GM18870 (cell line): ENCODE results near the gene RALGDS.
"Not testable (repeated sequence)": the region's sequence is repeated elsewhere in the genome, so short reads cannot be mapped to it uniquely, and the experiment has no call there.

Source experiments
- ATAC-seq: cut with Tn5 transposase; IDR thresholded peaks from one replicate; pipeline ENCODE4 v1.9.1; 2021; ENCODE audit warnings: moderate library complexity; ENCODE audit not compliant: unreplicated experiment

Gene RALGDS

DNA sequence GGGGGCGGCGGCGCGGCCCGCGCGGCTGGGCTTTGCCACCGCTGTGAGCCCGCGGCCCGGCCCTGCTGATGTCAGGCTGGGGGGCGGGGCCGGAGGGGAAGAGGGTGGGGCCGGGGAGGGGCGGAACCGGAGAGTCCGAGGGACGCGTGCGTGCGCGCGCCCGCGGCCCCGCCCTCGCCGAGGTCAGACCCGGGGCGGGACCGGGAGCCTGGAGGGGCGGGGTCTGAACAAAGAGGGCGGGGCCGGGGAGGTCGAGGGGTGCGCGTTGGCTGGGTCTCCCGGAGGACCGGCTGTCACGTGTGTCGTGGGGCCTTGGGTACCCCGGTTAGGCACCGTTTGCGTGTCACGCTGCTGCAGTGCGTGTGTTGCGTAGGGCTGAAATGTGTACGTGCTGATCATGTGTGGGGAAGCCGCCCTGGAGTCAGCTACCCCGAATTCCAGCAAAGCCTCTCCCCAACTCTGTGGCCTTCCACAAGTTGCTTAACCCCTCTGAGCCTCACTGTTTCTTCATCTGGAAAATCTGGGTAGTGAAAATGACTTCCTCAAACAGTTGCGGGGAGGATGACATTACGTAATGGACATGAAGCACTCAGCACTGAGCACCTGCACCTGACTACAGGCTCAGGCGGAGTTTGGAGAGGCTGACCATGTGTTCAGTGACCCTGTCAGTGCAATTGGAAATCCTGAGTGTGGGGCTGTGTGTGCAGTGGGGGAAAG is at the start of gene RALGDS:
RALGDS (minus strand) TSS at position 43 of the 717 bp plus-strand sequence. CDS start 86 bp downstream, outside the sequence.
- ATAC-seq, result no peak

DNA sequence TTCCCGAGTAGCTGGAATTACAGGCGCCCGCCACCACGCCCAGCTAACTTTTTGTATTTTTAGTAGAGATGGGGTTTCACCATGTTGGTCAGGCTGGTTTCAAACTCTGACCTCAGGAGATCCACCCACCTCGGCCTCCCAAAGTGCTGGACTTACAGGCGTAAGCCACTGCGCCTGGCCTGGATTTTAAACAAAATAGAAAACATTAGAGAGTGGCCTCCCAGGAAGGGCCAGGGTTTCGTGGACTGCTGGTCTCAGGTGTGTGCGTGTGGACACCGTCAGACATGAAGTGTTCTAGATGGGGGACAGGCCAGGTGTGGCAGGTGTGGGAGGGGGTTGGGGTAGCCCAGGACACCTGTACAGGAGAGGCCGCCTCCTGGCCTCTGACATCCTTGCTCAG is 49.7 kb upstream of the RALGDS start:
- ATAC-seq, result no peak

DNA sequence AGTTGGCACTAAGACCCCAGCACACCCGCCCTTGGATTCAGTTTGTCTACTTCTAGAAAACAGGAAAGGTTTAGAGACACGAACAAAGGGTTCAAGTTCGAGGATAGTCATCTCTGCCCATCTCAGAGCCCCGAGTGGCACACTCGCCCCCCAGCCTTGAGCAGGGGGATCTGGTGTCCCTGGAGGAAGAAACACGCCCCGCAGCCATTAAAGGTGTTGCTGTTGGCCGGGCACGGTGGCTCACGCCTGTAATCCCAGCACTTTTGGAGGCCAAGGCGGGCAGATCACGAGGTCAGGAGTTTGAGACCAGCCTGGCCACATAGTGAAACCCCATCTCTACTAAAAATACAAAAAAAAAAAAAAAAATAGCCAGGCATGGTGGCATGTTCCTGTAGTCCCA is 48.6 kb upstream of the RALGDS start:
- not testable (repeated sequence) for ATAC-seq

DNA sequence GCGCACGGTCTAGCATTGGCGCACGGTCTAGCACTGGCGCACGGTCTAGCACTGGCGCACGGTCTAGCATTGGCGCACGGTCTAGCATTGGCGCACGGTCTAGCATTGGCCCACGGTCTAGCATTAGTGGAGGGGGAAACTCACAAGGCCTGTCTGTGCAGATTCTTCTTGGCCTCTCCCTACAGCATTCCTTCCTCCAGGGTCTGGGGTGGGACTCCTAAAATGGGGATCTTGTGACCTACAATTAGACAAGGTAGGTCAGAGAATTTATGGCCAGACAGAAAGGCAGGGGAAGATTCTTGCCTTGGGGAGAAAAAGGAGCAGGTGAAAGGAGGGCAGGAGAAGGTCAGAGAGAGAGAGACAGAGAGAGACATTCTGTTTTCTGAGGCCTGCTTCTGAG is 48.1 kb upstream of the RALGDS start:
- ATAC-seq, result no peak

DNA sequence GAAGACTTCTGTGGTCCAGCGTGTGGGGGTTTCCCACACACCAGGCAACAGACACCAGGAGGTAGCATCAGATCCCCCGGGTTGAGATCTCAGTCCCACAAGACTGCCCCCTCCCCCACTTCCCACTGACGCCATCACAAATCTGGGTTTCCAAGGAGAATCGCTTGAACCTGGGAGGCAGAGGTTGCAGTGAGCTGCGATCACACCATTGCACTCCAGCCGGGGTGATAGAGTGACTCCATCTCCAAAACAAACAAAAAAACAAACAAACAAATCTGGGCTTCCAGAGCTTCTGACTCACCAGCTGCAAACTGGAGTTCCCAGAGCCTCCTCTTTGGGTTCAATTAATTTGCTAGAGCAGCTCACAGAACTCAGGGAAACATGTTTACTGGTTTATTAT is 47.4 kb upstream of the RALGDS start:
- no peak for ATAC-seq

DNA sequence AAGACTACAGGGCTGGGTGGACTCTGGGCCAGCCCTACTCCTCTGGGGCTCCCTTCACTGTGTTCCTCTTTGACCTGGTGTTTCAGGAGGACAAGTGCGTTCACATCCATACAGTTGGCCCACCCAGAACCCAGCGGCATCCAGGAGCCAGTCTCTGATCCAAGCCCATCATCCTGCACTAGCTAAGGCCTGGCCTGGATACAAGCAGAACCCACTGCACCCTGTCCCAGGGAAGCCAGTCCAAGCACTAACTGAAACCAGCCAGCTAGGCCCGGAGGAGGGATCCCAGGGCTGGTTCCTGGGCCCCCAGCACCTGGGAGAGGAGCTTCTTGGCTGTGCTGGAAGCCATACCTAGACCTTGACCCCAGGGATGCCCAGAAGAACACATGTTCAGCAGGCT is 46.7 kb upstream of the RALGDS start:
- ATAC-seq, result no peak

DNA sequence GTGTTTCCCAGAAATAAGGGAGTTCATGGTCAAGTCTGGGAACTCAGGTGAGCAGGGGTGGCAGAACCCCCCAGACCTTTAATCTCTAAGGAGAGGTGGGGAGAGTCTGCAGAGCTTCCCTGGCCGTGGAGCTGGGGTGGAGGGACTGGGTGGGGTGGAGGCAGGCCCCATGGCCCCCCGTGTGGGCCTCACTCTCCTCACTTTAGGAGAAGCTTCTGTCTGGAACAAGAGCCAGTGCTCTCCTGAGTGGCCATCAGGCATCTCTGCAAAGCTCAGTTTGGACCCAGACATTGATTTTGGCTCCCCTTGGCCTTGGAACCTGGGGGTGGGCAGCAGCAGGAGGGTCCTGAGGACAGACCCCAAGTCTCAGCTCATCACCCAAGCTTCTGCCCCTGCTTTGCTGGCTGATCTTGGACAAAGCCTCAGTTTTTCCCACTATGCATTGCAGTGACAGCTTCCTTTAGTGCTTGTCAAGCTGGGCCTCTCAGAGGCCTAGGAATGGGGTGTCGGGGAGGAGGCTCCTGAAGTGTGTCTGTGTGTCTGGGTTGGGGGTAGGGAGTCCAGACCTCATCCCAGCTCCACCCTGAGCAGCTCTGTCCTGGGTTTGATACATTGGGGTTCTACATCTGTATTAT is 46.2 kb upstream of the RALGDS start:
- ATAC-seq, result no peak

DNA sequence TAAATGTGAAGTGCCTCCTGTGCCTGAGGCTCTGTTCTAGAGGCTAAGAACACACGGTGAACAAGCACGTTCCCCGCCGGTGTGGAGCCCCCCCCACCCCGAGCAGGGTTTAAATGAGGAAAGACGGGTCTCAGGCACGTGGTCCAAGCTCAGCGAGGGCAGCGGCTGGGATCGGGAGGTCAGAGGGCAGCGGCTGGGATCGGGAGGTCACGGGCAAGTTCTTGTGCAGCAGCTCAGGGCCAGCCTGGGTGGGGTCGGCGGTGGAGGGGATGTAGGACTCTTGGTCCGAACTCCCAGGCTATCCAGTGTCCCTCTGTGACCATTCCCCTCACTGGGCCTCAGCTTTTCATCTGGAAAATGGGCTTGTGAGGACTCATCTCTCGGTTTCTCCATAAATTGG is 45.4 kb upstream of the RALGDS start:
- no peak for ATAC-seq

DNA sequence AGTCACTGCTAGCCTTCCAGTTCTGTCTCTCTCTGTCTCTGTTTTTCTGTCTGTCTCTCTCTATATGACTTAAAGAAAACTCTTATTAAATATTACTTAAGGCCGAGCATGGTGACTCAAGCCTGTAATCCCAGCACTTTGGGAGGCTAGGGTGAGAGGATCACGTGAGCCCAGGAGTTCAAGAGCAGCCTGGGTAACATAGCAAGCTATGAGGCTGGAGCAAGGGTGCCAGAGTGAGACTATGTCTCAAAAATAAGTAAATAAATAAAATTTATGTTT is 44.4 kb upstream of the RALGDS start:
- no peak for ATAC-seq

DNA sequence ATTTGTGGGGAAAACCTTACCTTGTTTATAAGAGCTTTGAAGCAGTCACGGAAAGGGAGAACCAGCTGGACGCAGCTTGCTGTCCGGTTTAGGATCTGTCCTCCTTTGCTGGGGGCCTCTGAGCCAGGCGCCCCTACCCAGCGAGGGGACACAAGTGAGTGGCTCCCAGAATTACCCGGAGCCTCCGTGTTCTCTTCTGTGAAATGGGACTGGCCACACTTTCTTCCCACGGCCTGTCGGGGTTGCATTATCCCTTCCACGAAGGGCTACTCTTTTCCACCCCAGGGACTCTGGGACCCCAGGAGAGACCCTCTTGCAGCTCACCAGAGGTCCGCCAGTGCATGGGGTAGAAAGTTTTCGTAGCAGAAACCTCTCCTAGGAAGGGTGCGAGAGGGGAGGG is 43.2 kb upstream of the RALGDS start:
- no peak for ATAC-seq

DNA sequence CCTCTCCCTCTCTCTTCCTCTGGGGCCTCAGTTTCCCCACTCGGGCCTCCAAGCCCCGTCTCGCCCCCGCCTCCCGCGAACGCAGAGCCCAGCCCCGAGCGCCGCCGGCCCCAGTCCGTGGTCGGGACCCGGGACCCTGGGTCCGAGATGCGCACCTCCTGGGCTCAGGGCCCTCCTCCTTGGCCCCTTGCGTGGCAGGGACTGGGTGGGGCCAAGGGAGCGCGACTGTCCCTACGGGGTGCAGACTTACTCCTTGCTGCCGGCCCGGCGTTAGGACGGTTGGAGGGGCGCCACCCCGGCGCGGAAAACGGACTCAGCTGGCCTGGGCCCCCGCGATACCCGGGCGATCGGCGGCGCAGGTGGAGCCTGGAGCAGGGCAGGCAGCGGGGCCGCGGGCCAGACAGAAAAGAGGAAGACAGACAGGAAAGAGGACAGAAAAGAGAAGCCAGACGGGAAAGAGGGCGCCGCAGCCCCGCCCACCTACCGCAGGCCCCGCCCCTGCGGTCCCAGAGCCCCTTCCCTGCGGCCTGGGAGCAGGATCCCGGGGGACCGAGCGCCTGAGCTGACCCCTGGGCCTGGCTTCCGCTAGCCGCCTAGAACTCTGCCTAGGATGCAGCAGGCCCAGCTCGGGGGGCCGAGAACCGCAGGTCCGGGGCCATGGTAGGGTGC is 42.6 kb upstream of the RALGDS start, which contains the start of gene GBGT1:
GBGT1 (minus strand) TSS at position 411 of the 669 bp plus-strand sequence. CDS start 1,502 bp downstream, outside the sequence.
- no peak for ATAC-seq

DNA sequence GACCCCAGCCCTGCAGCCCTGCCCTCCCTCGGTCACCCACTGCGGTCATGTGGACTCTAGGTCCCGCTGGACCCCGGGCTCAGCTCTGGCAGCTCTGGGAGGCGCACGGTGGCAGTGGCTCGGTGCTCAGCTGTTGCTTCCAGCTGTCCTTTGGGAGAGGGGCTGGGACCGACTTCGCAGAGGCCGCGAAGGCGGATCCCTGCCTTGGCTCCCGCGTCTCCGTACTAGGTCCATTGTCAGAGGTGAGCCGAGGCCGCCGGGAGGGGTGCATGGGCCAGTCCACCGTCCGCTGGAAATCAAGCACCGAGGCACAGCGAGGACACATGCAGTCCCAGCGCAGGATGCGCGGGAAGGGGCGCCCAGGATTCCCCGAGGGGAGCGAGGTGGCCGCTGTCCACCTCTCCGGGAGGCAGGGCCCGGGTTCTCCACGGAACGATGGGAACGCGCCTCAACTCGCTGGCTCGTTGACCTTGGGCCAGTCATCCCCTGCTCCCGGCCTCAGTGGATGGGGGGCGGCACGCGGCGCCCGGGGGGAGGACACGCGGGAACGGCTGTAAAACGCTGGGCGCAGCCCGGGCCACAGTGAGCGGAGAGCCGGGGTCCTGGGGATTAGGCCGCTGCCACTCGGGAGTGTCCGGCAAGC is 41.9 kb upstream of the RALGDS start:
- no peak for ATAC-seq

DNA sequence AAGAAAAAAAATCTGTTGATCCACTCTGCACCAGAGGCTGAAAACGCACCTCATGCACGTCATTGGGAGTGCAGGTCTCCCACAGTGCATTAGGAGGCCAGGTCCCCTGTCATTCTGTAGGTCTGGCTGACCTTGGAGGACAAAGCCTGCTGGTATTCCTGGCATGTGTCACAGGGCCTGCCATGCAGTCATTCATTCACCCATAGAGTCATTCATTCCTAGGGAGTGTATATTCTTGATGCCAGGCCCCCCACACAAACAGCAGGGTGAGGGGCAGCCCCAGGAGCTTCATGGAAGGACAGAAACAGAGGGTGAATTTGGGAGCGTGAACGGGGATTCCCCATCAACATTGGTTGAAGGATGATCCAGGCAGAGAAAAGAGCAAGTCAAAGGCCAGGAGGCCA is 40.5 kb upstream of the RALGDS start:
- ATAC-seq, result no peak

DNA sequence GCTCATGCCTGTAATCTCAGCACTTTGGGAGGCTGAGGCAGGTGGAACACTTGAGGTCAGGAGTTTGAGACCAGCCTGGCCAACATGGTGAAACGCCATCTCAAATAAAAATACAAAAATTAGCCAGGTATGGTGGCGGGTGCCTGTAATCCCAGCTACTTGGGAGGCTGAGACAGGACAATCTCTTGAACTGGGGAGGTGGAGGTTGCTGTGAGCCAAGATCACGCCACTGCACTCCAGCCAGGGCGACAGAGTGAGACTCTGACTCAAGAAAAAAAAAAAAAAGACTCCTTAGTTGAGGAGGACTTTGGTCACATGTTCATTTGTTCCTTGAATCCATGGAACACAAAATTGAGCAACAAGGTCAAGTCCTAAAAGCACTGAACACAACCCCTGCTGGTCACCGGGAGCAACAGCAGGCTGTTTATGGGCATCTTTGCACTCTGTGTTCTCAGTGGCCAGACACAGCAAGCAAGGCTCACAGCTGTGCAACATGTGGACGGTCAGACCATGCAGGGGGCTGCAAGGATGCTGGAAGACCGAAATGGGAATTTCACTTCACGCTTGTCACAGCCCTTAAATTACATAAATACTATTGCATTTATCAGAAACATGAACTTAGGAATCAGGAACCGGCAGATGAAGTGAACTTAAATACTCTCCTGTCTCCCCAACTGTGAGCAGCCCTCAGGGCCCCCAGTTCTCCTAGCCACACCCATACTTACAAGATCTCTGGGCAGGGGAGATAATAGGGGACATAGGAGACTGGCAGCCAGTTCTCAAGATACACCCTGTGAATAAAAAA is 39.9 kb upstream of the RALGDS start:
- ATAC-seq, result no peak

DNA sequence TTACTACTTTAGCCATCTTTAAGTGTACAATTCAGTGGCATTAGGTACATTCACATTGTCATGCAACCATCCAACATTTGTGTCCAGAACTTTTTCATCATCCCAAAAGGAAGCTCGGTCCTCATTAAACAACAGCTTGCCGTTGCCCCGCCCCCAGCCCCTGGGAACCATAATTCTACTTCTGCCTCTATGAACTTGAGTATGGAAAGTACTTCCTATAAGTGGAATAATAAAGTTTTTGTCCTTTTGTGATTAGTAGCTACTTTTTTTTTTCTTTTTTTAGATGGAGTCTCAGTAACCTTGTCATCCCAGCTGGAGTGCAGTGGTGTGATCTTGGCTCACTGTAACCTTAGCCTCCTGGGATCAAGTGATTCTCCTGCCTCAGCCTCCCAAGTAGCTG is 37.7 kb upstream of the RALGDS start:
- ATAC-seq, result no peak

DNA sequence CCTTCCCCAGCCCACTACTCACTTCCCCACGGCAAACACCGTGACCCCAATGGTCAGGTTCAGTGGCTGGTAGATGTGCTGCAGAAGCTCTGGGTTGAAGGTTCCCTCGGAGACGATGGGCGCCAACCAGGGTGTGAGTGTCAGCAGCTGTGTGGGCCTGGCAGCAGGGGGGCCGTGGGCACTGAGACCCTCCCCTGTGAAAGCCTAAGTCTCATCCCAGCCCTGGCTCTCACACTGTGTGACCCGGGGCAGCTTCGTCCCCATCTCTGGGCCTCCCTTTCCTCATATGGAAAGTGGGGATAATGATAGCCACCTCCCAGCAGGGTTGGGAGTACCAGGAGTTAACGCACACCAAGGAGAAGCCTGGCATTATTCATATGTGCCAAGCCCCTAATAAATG is 34.1 kb upstream of the RALGDS start:
- ATAC-seq, result no peak

DNA sequence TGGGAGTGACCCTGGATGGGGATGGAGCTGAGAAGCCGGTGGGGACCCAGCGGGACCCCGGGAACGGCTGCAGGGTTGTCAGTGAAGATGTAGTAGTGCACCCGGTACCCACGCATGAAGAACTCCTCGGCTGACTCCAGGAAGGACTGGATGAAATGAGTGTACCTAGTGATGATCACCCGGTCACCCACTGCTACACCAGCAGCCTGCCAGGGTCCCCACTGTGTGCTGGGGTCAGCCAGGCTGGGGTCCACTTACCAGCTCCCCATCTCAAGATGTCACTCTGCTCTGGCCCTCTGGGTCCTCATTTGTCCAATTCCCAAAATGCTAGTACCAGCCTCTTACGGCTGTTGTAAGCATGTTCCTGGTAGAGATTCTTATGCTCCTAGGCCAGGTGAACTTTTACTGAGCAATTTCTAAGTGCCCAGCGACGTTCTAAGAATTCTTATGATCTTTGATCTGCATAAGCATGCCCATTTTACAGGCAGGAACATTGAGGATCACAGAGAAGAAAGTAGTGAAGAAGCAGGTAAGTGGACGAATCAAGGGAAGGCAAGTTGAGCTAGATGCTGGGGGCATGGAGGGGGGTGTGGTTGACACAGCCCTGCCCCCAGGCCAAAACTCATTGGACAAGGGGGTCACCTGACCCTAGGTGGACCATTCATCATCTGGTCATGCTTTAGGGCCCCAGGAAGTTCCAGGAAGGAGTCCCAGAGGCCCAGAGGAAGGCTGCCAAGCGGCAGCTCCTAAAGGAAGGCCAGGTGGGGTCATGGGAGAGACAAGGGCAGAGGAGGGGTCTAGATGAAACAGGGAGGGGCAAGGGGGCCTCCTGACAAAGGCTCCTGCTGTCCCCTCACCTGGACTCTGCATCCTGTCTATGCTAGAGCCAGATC is 33.3 kb upstream of the RALGDS start:
- no peak for ATAC-seq

DNA sequence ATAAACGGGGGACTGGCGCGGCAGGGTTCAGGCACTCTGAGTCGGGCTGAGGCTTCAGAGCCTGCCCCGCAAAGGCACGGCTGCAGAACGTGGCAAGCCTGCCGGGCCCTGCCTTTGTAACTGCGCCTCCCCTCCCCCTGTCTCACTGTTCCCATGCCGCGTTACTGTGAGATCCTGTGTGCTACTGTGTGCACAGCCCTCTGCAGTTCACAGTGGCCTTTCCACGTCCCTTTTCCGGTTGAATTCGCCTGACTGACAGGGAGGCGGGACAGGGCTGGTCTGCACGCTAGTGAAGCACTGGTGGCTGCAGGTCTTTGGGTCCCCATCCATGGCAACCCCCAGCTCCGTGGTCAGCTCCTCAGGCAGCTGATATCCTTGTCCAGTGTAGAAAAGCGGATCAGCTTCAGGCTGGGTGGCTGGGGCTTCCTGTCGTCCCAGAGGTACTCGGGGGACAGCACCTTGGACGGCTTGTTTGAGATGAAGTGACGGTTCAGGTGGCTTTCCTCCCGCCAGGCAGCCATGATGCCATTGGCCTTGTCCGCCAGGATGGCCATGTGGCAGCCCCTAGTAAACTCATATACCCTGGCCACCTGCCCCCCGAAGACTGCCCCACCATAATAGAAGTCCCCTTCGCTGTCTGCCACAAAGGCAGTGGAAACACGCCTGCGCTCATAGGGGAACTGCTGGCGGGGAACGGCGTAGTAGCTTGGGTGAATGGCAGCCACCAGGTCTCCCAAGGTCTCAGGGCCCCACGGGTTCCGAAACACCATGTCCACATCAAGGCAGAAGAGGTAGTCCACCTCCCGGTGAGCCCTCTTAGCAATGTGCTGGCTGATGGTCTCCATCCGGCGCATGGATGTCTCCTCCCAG is 32.4 kb upstream of the RALGDS start:
- ATAC-seq, result no peak
